Panc1 (cell line): ENCODE measurements around the gene SOCS2.

ENCODE experiments used
- POLR2AphosphoS5 ChIP-seq: IDR thresholded peaks from 2 replicates; pipeline ENCODE4 v1.6.1; 2012; ENCODE audit warnings: mild to moderate bottlenecking, low read depth, low read length, moderate library complexity
- TF ChIP-seq, protein P1 (sequence below): fragments of 450-650 bp; IDR thresholded peaks from 2 replicates; pipeline ENCODE4 v1.5.1; 2017; ENCODE audit warnings: mild to moderate bottlenecking
- TF ChIP-seq, protein P2 (sequence below), 2 experiments: IDR thresholded peaks; 2 replicates each; pipeline ENCODE4 v1.6.1; 2011 to 2012; ENCODE audit warnings: low read depth in 2 of 2, control low read depth in 1 of 2, low read length in 1 of 2, mild to moderate bottlenecking in 1 of 2, moderate library complexity in 1 of 2; ENCODE audit not compliant: insufficient read depth in 1 of 2

DNA sequence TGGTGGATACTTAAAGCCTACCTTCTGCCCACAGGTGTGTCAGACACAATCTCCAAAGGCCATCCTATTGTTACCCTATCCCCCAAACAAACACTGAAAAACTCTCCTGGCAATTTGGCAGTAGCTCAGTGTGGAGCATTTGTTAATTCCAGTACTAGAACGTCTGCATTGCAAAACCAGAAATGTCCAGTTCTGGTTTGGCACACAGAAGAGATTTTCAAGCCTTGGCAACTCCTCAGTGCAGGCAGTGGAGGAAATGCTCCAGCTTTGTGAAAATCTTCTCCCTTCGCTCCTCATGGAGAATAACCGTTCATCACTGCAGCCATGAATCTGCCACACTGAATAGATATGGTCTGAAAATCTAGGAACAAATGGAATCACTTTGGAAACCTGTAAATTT, 5.3 kb upstream of the SOCS2 start:
- TF ChIP-seq, protein P1, sequence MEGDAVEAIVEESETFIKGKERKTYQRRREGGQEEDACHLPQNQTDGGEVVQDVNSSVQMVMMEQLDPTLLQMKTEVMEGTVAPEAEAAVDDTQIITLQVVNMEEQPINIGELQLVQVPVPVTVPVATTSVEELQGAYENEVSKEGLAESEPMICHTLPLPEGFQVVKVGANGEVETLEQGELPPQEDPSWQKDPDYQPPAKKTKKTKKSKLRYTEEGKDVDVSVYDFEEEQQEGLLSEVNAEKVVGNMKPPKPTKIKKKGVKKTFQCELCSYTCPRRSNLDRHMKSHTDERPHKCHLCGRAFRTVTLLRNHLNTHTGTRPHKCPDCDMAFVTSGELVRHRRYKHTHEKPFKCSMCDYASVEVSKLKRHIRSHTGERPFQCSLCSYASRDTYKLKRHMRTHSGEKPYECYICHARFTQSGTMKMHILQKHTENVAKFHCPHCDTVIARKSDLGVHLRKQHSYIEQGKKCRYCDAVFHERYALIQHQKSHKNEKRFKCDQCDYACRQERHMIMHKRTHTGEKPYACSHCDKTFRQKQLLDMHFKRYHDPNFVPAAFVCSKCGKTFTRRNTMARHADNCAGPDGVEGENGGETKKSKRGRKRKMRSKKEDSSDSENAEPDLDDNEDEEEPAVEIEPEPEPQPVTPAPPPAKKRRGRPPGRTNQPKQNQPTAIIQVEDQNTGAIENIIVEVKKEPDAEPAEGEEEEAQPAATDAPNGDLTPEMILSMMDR = no peak
- no peak for TF ChIP-seq POLR2AphosphoS5
- TF ChIP-seq, protein P2, sequence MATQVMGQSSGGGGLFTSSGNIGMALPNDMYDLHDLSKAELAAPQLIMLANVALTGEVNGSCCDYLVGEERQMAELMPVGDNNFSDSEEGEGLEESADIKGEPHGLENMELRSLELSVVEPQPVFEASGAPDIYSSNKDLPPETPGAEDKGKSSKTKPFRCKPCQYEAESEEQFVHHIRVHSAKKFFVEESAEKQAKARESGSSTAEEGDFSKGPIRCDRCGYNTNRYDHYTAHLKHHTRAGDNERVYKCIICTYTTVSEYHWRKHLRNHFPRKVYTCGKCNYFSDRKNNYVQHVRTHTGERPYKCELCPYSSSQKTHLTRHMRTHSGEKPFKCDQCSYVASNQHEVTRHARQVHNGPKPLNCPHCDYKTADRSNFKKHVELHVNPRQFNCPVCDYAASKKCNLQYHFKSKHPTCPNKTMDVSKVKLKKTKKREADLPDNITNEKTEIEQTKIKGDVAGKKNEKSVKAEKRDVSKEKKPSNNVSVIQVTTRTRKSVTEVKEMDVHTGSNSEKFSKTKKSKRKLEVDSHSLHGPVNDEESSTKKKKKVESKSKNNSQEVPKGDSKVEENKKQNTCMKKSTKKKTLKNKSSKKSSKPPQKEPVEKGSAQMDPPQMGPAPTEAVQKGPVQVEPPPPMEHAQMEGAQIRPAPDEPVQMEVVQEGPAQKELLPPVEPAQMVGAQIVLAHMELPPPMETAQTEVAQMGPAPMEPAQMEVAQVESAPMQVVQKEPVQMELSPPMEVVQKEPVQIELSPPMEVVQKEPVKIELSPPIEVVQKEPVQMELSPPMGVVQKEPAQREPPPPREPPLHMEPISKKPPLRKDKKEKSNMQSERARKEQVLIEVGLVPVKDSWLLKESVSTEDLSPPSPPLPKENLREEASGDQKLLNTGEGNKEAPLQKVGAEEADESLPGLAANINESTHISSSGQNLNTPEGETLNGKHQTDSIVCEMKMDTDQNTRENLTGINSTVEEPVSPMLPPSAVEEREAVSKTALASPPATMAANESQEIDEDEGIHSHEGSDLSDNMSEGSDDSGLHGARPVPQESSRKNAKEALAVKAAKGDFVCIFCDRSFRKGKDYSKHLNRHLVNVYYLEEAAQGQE (IDR thresholded peaks at IDR 0.05; ENCODE audit: insufficient read depth in 1 of 2, low read depth in 2 of 2, low read length in 1 of 2) = no peak
